IPS DF 4.7 (cell line): ENCODE results near the gene NUP210.

ENCODE experiments used
- DNase-seq: peaks from one replicate; pipeline ENCODE4 v3.0.0-alpha.2; 2013; ENCODE audit warnings: low spot score; ENCODE audit errors: extremely low read depth

NUP210 gene

DNA sequence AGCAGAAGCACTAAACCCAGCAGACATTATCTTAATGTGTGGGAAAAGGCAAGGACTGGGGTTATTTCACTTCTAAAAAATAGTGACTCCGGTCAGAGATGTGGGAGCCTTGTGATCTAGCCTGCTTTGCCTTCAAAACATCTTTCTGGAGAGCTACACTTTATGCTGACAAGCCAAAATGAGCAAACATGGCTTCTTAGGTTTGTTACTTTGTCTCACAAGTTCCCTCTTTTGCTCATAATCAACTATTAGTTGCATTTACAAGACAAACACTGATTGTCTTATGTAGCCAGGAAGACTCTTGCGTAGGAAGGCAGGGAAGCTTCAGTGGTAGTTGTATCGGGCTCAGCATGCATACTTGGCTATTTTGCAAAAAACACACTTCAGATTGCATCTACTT, 129.2 kb downstream of the NUP210 start:
- no peak for DNase-seq

GRCh38 chr3:13289771-13290285, 130.3 kb downstream of the NUP210 start:
- no peak for DNase-seq

DNA sequence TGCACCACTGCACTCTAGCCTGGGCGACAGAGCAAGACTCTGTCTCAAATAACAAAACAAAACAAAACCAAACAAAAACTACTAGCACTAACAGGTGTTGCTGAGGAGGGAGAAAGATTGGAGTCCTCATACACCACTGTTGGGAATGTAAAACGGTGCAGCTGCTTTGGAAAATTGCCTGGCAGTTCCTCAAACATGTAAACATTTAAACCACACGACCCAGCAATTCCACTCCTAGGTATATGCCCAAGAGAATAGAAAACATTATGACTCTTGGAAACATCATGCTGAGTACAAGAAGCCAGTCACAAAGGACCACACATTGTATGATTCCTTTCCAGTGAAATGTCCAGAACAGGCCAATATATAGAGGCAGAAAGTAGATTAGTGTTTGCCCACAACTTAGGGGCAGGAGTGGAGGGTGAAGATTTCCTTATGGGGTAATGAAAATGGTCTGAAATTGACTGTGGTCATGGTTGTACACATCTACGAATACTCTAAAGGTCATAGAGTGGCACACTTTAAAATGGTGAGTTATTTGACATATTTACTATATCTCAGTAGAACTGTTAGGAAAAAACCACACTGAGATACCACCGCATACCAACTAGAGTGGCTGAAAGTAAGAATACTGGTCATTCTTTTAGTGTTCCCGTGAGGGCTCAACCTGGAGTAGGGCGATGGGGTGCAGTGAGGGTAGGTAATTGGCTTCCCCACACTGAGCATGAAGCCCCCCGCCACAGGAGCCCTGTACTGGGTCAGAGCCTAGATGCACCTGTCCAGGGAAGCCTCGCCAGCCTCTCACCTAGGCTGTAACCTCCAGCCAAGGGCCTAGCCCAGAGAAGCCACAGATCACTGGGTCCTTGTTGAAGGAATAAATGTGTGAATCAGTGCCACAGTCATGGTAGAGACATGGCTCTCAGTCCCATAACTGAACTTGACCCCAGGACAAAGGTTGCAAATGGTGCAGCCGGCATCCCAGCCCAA, 131.1 kb downstream of the NUP210 start:
- no peak for DNase-seq

- no peak for DNase-seq
These were observed 132.3 kb downstream of the NUP210 start for GRCh38 chr3:13287833-13288232.

- no peak for DNase-seq
These were observed 133.2 kb downstream of the NUP210 start for GRCh38 chr3:13286873-13287272.

GRCh38 chr3:13285007-13285567, 135.0 kb downstream of the NUP210 start:
- DNase-seq: no peak

DNA sequence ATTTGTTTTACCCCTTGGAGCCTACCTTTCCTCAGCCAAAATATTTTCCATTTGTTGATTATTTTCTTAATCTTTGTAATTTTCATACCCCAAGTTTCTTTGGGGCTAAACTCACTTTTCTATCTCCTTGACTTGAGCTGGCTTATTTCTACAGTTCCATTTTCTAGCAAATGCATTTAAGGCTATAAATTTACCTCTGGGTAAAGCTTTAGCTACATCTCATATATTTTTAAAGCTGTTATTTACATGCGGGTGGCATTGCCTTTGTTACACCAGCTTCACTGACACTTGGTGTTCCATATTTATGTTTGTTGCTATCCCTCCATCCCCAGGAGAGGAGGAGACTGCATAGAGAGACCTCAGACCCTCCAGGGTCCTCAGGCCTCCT, 136.3 kb downstream of the NUP210 start:
- DNase-seq: no peak

DNA sequence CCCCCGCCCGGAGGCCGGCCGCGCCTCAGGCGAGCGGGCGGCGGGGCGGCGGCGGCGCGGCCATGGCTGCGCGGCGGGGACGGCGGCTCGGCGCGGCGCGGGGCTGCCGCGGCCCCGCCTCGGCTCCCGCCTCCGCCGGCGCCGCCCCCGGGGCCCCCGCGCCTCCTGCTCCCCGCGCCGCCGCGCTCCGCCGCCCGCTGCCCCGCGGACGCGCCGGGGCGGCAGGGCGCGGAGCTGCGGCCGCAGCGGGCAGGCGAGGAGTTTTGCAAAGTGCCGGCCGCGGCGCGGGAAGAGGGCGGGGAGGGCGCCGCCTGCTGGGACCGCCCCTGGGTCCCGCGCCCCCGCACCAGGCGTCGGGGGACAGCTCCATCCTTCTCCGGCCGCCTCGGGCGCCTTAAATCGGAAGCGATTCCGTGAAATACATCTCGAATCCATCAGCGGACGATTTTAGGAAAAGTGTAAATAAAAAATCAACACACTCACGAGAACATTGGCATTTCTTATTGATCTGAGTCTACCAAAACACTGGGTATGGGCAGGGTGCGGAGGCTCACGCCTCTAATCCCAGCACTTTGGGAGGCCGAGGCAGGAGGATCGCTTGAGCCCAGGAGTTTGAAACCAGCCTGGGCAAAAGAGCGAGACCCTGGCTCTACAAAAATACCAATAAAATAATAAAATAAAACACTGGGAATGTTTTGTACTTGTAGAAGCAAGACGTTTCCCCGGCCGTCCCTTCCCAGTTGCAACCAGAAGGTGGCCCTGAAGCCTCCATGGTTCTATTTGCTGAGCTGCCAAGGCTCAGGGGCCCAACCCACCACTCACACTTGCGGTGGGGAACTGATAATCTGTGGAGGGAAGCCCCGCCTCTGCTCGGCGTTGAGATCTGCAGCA, 136.9 kb downstream of the NUP210 start:
- DNase-seq: peak; percentile 41

- DNase-seq: no peak
These were observed 137.7 kb downstream of the NUP210 start for GRCh38 chr3:13282358-13282985.

GRCh38 chr3:13281507-13282357, 138.4 kb downstream of the NUP210 start:
- no peak for DNase-seq

DNA sequence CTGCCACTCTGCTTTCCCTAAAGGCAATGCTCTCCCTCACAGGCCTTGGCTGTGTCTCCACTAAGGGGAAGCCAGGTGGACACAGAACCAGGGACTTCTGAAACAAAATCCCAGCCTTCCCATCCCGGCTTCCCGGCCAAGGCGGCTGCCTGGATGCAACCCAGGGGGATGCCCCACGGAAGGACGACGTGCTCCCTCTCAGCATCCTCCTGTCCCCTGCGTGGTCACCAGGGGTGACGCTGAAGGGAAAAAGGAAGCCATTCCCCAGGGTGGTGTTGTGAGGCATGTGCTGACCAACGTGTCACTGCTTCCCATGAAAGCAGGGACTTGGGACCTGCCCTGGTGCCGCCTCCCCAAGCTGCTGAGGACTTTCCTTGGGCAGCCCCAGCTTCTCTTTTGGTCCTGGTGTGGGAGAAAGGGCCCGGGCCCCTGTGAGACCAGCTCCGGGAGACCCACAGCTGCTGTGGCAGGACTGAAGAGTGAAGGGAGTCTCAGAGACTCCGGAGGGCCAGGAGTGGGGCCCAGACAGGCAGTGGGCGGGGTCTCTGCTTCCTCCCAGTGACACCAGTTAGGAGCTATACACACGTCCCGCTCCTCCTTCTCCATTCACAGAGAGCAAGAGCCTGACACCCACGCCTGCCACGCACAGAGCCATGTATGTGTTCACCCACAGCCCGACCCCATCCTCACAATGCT, 139.2 kb downstream of the NUP210 start:
- DNase-seq: no peak

DNA sequence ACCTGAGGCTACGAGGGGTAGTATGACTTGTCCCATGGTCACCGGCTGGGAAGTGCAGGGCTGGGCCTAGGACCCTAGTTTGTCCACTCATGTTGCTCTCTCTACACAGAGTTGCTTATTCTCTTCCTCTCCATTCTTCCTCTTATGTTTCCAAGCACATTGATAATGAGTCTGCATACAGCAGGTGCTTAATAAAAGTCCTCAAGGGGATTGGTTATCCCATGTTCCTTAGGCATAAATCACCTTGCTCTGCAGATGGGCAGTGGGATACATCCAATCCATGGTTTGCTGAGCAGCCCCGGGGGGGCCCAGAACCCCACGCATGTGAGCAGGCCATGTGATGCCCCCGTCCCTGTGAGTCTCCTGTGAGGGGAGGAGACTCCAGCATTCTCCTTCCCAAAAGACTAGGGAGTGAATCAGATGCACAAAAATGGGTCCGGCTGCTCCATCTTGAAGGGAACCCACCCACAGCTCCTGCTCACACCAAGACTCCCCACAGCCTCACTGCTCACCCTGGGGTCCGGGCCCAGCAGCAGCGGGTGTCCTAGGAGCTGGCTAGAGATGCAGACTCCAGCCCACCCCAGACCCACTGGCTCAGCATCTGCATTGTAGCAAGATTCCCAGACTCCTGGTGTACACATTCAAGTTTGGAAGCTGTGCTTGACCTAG, 139.9 kb downstream of the NUP210 start:
- DNase-seq: no peak

DNA sequence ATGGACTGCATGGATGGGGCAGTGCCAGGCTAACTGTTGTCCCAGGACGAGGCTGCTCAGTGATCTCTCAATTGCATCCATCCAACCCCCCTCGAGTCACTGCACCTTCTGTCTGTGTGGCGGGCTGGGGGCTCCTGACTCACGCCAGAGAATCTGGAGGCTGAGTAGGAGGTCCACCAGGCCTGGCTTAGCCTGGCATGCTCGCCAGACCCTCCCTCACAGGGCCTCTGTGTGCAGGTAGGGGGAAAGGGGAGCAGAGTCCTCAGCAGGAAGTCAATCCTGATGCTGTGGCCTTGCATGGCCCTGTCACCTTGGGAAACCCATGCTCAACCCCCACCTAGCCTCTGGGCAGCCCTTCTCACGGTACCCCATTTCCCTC, 140.6 kb downstream of the NUP210 start:
- DNase-seq: no peak

GRCh38 chr3:13278783-13279531, 141.2 kb downstream of the NUP210 start:
- no peak for DNase-seq

DNA sequence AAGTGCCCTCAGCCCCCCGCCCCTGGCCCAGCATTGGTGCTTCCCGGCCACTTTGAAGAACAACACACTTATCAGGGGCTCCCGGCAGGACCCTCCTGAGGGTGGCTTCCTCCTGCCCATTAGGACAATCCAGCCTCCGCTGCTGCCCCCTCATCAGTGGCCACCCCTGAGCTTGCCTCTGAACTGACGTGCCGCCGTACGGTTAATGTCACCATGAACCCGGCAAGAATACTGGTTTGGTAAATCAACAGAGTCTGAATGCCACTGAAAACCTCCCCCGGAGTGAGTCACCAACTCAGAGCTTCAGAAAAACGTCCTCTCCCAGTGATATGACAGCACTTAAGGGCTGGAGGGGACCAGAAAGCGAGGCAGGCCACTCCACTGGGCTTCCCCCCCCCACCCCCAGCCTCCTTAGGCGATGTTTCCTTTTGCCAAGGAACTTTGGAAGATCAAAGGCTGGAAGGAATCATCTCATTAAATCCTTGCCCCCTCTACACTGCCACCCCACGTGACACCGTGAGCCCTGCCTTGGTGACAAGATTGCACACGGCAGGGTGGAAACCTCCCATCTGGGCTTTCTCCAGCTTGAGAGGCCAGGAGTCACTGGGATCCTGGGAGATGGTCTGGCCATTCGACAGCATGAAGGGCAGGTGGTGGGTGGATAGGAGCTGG, 142.1 kb downstream of the NUP210 start:
- no peak for DNase-seq

DNA sequence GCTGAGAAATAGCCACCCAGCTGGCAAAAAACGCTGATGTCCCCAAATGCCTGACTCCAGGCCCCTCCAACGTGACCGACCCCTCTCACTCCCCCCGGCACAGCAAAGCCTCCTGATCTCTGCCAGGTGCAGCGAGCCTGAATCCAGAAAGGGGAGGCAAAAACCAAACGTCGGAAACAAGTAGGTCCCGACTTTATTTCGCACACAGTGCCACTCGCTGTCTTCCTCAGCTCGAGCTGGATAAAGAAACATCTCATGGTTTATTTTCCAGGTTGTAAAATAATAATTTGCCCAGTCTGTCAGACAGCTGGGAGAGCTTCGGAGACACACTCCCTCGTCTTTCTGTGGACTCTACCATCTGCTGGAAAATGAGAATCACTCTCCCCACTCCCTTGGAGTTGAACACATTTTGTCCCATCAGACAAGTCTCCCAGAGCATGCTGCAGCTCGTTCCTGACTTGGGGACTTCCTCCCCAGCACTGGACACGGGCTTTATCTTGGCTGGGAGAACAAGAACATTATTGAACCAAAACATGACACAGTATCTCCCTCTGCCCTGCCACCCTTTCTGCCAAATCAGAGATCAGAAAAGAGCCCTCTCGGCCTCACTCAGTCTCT, 142.8 kb downstream of the NUP210 start:
- no peak for DNase-seq

GRCh38 chr3:13276438-13277195, 143.5 kb downstream of the NUP210 start:
- DNase-seq: no peak
